Forelimb muscle (tissue), 1 donor: ENCODE results near the gene ATAT1. TPM values are rescaled to one million over a fixed set of nuclear protein-coding genes. Genes with fewer than 3 reads are reported as not detected.

ENCODE experiments used
- DNase-seq: peaks from one replicate; pipeline ENCODE4 v3.0.0-alpha.2; 2013; ENCODE audit warnings: low read depth
- polyA plus RNA-seq: library from polyadenylated mRNA; unstranded; fragments of 120-200 nt; gene quantifications from one replicate; pipeline ENCODE4 v1.2.1, GENCODE V29; 2013; ENCODE audit not compliant: insufficient read length

The ATAT1 gene
- polyA plus RNA-seq, 1 donor = 21.1 TPM

- no peak for DNase-seq
These were observed 13.2 kb upstream of the ATAT1 start for GRCh38 chr6:30613251-30614043.

GRCh38 chr6:30614044-30614842, 12.4 kb upstream of the ATAT1 start:
- DNase-seq = no peak

- peak; percentile 98 for DNase-seq
These were observed 11.8 kb upstream of the ATAT1 start for GRCh38 chr6:30614843-30615218.

GRCh38 chr6:30615219-30615957, 11.3 kb upstream of the ATAT1 start:
- DNase-seq = peak; percentile 81

GRCh38 chr6:30615958-30616810, 10.5 kb upstream of the ATAT1 start:
- DNase-seq = no peak

- DNase-seq = peak; percentile 100
These were observed 9.7 kb upstream of the ATAT1 start, which contains the start of gene PPP1R10 for GRCh38 chr6:30616811-30617564. PPP1R10 (minus strand) TSS chr6:30617243; CDS start chr6:30609944, 7,299 bp downstream.

- DNase-seq = peak; percentile 99
These were observed 9.0 kb upstream of the ATAT1 start, which contains the start of gene MRPS18B for GRCh38 chr6:30617565-30618269. MRPS18B (plus strand) TSS chr6:30617840; CDS start chr6:30617866, 26 bp downstream.

- DNase-seq = no peak
These were observed 8.3 kb upstream of the ATAT1 start for GRCh38 chr6:30618270-30618797.

GRCh38 chr6:30619561-30619960, 7.1 kb upstream of the ATAT1 start:
- DNase-seq = no peak

GRCh38 chr6:30625511-30625910, 1.2 kb upstream of the ATAT1 start:
- DNase-seq = no peak

GRCh38 chr6:30635834-30636233, 9.2 kb downstream of the ATAT1 start:
- no peak for DNase-seq

- DNase-seq = no peak
These were observed 13.8 kb downstream of the ATAT1 start for GRCh38 chr6:30640481-30640880.

- no peak for DNase-seq
These were observed 14.4 kb downstream of the ATAT1 start for GRCh38 chr6:30641048-30641447.

GRCh38 chr6:30643656-30644055, 17.0 kb downstream of the ATAT1 start:
- no peak for DNase-seq

GRCh38 chr6:30644769-30645168, 18.1 kb downstream of the ATAT1 start:
- no peak for DNase-seq

- DNase-seq = no peak
These were observed 19.3 kb downstream of the ATAT1 start for GRCh38 chr6:30645989-30646388.

GRCh38 chr6:30646450-30647241, 20.0 kb downstream of the ATAT1 start, which contains the start of gene C6orf136:
C6orf136 (plus strand) TSS chr6:30647133; CDS start chr6:30647232, 99 bp downstream.
- DNase-seq = peak; percentile 80
